H9 (cell line): ENCODE data around the gene ANK3. TPM values are rescaled to one million over a fixed set of nuclear protein-coding genes. Genes with fewer than 3 reads are reported as not detected.

ENCODE experiments used
- DNase-seq: peaks from one replicate; pipeline ENCODE4 v3.0.0-alpha.2; 2017
- H2AFZ ChIP-seq: one replicate; pipeline ENCODE4 v1.6.1; 2013; ENCODE audit warnings: mild to moderate bottlenecking, low read length, control low read depth, moderate library complexity
- H2AK5ac ChIP-seq: 2 replicates; pipeline ENCODE4 v1.6.1; 2013; ENCODE audit warnings: low read length, control low read depth, mixed read lengths; ENCODE audit not compliant: insufficient read length
- H2BK120ac ChIP-seq: one replicate; pipeline ENCODE4 v1.6.1; 2013; ENCODE audit warnings: low read depth, mild to moderate bottlenecking, low read length, control low read depth, inconsistent platforms; ENCODE audit not compliant: poor library complexity, severe bottlenecking
- H2BK12ac ChIP-seq: 2 replicates; pipeline ENCODE4 v1.6.1; 2013; ENCODE audit warnings: low read length, control low read depth, mixed read lengths, low read depth; ENCODE audit not compliant: insufficient read length
- H2BK15ac ChIP-seq: 2 replicates; pipeline ENCODE4 v1.6.1; 2013; ENCODE audit warnings: low read depth, low read length, control low read depth
- H2BK20ac ChIP-seq: one replicate; pipeline ENCODE4 v1.6.1; 2013; ENCODE audit warnings: low read depth, mild to moderate bottlenecking, low read length, control low read depth, inconsistent platforms; ENCODE audit not compliant: poor library complexity, severe bottlenecking
- H2BK5ac ChIP-seq: 2 replicates; pipeline ENCODE4 v1.6.1; 2013; ENCODE audit warnings: low read length, control low read depth, mixed read lengths; ENCODE audit not compliant: insufficient read length
- H3K14ac ChIP-seq: 2 replicates; pipeline ENCODE4 v1.6.1; 2013; ENCODE audit warnings: low read length, control low read depth; ENCODE audit not compliant: insufficient read depth
- H3K18ac ChIP-seq: 2 replicates; pipeline ENCODE4 v1.6.1; 2013; ENCODE audit warnings: low read depth, mild to moderate bottlenecking, mixed read lengths, low read length, control low read depth; ENCODE audit not compliant: insufficient read length
- H3K23ac ChIP-seq: 2 replicates; pipeline ENCODE4 v1.6.1; 2013; ENCODE audit warnings: low read length, control low read depth, mixed read lengths, low read depth; ENCODE audit not compliant: insufficient read length
- H3K23me2 ChIP-seq: 2 replicates; pipeline ENCODE4 v1.6.1; 2013; ENCODE audit warnings: low read depth, mild to moderate bottlenecking, mixed read lengths, low read length, control low read depth; ENCODE audit not compliant: insufficient read length, poor library complexity, severe bottlenecking
- H3K27ac ChIP-seq: 2 replicates; pipeline ENCODE4 v1.5.1; 2013; ENCODE audit warnings: low read length, control low read depth, mixed read lengths, low read depth; ENCODE audit not compliant: insufficient read length
- H3K27me3 ChIP-seq: 2 replicates; pipeline ENCODE4 v1.6.1; 2013; ENCODE audit warnings: low read length, control low read depth, inconsistent platforms; ENCODE audit not compliant: insufficient read depth
- H3K4ac ChIP-seq: 2 replicates; pipeline ENCODE4 v1.6.1; 2013; ENCODE audit warnings: low read depth, mild to moderate bottlenecking, control low read depth, inconsistent platforms, low read length, moderate library complexity
- H3K4me1 ChIP-seq: 2 replicates; pipeline ENCODE4 v1.6.1; 2013; ENCODE audit warnings: low read length, control low read depth, inconsistent platforms; ENCODE audit not compliant: insufficient read depth
- H3K4me2 ChIP-seq: 2 replicates; pipeline ENCODE4 v1.6.1; 2013; ENCODE audit warnings: low read length, control low read depth, mixed read lengths; ENCODE audit not compliant: insufficient read length, insufficient read depth
- H3K56ac ChIP-seq: 2 replicates; pipeline ENCODE4 v1.6.1; 2013; ENCODE audit warnings: low read depth, mild to moderate bottlenecking, mixed read lengths, low read length, control low read depth; ENCODE audit not compliant: insufficient read length
- H3K79me1 ChIP-seq: 2 replicates; pipeline ENCODE4 v1.6.1; 2013; ENCODE audit warnings: low read depth, mild to moderate bottlenecking, moderate library complexity, low read length, control low read depth, inconsistent platforms; ENCODE audit not compliant: insufficient read depth, poor library complexity, severe bottlenecking
- H3K79me2 ChIP-seq: 2 replicates; pipeline ENCODE4 v1.6.1; 2013; ENCODE audit warnings: low read length, control low read depth, inconsistent platforms; ENCODE audit not compliant: insufficient read depth
- H3K9ac ChIP-seq: 2 replicates; pipeline ENCODE4 v1.6.1; 2013; ENCODE audit warnings: low read length, control low read depth, mixed read lengths; ENCODE audit not compliant: insufficient read length; ENCODE audit errors: extremely low read depth
- H3K9me3 ChIP-seq: one replicate; pipeline ENCODE4 v1.6.1; 2013; ENCODE audit warnings: low read depth, low read length, inconsistent platforms; ENCODE audit not compliant: control insufficient read depth
- H3T11ph ChIP-seq: one replicate; pipeline ENCODE4 v1.6.1; 2013; ENCODE audit warnings: mild to moderate bottlenecking, low read length, control low read depth, inconsistent platforms
- H4K20me1 ChIP-seq: one replicate; pipeline ENCODE4 v1.6.1; 2013; ENCODE audit not compliant: control insufficient read depth, insufficient read length, insufficient read depth
- H4K5ac ChIP-seq: 2 replicates; pipeline ENCODE4 v1.6.1; 2013; ENCODE audit warnings: low read depth, mild to moderate bottlenecking, mixed read lengths, low read length, control low read depth; ENCODE audit not compliant: insufficient read length
- H4K8ac ChIP-seq: replicated peaks from 2 replicates; pipeline ENCODE4 v1.6.1; 2013; ENCODE audit warnings: low read length, control low read depth, mixed read lengths, low read depth; ENCODE audit not compliant: insufficient read length
- H4K91ac ChIP-seq: 2 replicates; pipeline ENCODE4 v1.6.1; 2013; ENCODE audit warnings: low read depth, mild to moderate bottlenecking, moderate library complexity, mixed read lengths, low read length, control low read depth; ENCODE audit not compliant: insufficient read length
- H3K27ac Mint-ChIP-seq, 3 experiments: 2 replicates in 2 of 3; 3 replicates in 1 of 3; pipeline ENCODE4 v1.8.0; 2020 to 2021; ENCODE audit warnings: mixed read lengths in 3 of 3, mild to moderate bottlenecking in 1 of 3, moderate library complexity in 1 of 3
- H3K27me3 Mint-ChIP-seq: 2 replicates; pipeline ENCODE4 v1.8.0; 2021; ENCODE audit warnings: low read depth, mild to moderate bottlenecking, moderate library complexity, mixed read lengths
- H3K36me3 Mint-ChIP-seq, 3 experiments: 2 replicates in 2 of 3; 3 replicates in 1 of 3; pipeline ENCODE4 v1.8.0; 2020 to 2021; ENCODE audit warnings: low read depth in 3 of 3, mixed read lengths in 3 of 3; ENCODE audit not compliant: insufficient read depth in 1 of 3
- H3K4me1 Mint-ChIP-seq, 2 experiments: 2 replicates each; pipeline ENCODE4 v1.8.0; 2020; ENCODE audit warnings: mixed read lengths in 2 of 2
- H3K4me3 Mint-ChIP-seq, 2 experiments: 2 replicates in 1 of 2; 3 replicates in 1 of 2; pipeline ENCODE4 v1.8.0; 2020 to 2021; ENCODE audit warnings: mild to moderate bottlenecking in 2 of 2, mixed read lengths in 2 of 2, moderate library complexity in 1 of 2
- H3K9me3 Mint-ChIP-seq, 2 experiments: 2 replicates in 1 of 2; 3 replicates in 1 of 2; pipeline ENCODE4 v1.8.0; 2020; ENCODE audit warnings: mild to moderate bottlenecking in 2 of 2, mixed read lengths in 2 of 2, moderate library complexity in 1 of 2
- CTCF ChIP-seq: fragments of 200-600 bp; sonication (generic); conservative IDR thresholded peaks from 3 replicates; pipeline ENCODE4 v1.8.0; 2021; ENCODE audit warnings: antibody characterized with exemption, mild to moderate bottlenecking
- total RNA-seq: library from RNA; stranded (reverse); gene quantifications from 2 replicates; pipeline ENCODE4 v1.2.1, GENCODE V29; 2021

The ANK3 gene
- total RNA-seq, 1 experiment from 2014 or later: 59.6 TPM

GRCh38 chr10:60105295-60105695, 284.4 kb downstream of the ANK3 start:
- H3K9me3 ChIP-seq: no peaks in the 10 kb centered on the region
- no peak overlapping the region for H4K5ac ChIP-seq
- Mint-ChIP-seq H3K4me1 (no peaks in the 10 kb centered on the region), H3K9me3 (no peaks in the 10 kb centered on the region), H3K27ac (no peak overlapping the region), H3K36me3 (peaks cover 0 to 27% (median 26%) of the 10 kb centered on the region in 3 experiments; a peak in 4 of 7 replicates), H3K27me3 (no peaks in the 10 kb centered on the region), H3K4me3 (no peak overlapping the region)
- no peak overlapping the region for H2BK15ac ChIP-seq
- no peak for DNase-seq
- H2AFZ ChIP-seq: no peak overlapping the region
- no peaks in the 10 kb centered on the region for H3K4me1 ChIP-seq
- H4K20me1 ChIP-seq: no peaks in the 10 kb centered on the region
- H4K8ac ChIP-seq: no peak overlapping the region
- H4K91ac ChIP-seq: no peak overlapping the region
- H3K14ac ChIP-seq: no peak overlapping the region
- no peak overlapping the region for H3K56ac ChIP-seq
- no peak for TF ChIP-seq CTCF
- H3K79me2 ChIP-seq: no peaks in the 10 kb centered on the region
- H2AK5ac ChIP-seq: no peak overlapping the region
- H3K23ac ChIP-seq: no peak overlapping the region
- no peak overlapping the region for H3T11ph ChIP-seq
- no peak overlapping the region for H2BK12ac ChIP-seq
- H3K9ac ChIP-seq: no peak overlapping the region
- H2BK5ac ChIP-seq: no peak overlapping the region
- no peak overlapping the region for H3K27ac ChIP-seq
- no peaks in the 10 kb centered on the region for H3K23me2 ChIP-seq
- no peaks in the 10 kb centered on the region for H3K27me3 ChIP-seq
- no peak overlapping the region for H3K18ac ChIP-seq
- H3K4ac ChIP-seq: no peak overlapping the region
- H2BK120ac ChIP-seq: no peak overlapping the region
- no peak overlapping the region for H3K4me2 ChIP-seq
- H2BK20ac ChIP-seq: no peak overlapping the region
- H3K79me1 ChIP-seq: no peaks in the 10 kb centered on the region
